SK-N-SH (cell line): ENCODE data around the gene SYAP1. TPM values are rescaled to one million over a fixed set of nuclear protein-coding genes. Genes with fewer than 3 reads are reported as not detected.

ENCODE experiments used
- CTCF ChIA-PET: fragments of 300-600, 350-600 bp; formaldehyde crosslinking; extraction: SDS; loops from one replicate; lab custom pipeline; 2021; lab: Yijun Ruan, JAX
- POLR2A ChIA-PET: fragments of 350-600 bp; sonication (Branson Sonifier 250); formaldehyde crosslinking; extraction: SDS; loops from one replicate; lab custom pipeline; 2020; ENCODE audit warnings: antibody characterized with exemption, inconsistent platforms; lab: Yijun Ruan, JAX
- DNase-seq: peaks from one replicate; pipeline ENCODE4 v3.0.0; 2012
- H2AFZ ChIP-seq: fragments of 200-600 bp; sonication (generic); 2 replicates; pipeline ENCODE4 v1.8.1; 2016; ENCODE audit warnings: antibody characterized with exemption, mild to moderate bottlenecking, low read depth
- H3F3A ChIP-seq: fragments of 200-600 bp; sonication (generic); replicated peaks from 2 replicates; pipeline ENCODE3; 2016; ENCODE audit warnings: antibody characterized with exemption, mild to moderate bottlenecking; ENCODE audit not compliant: insufficient read depth
- H3K27ac ChIP-seq, 2 experiments: fragments of 200-500 bp in 1 of 2; fragments of 200-600 bp in 1 of 2; sonication (Bioruptor generic) in 1 of 2; sonication (generic), shearing (Covaris generic) in 1 of 2; 2 replicates each; pipeline versions ENCODE4 v1.5.1 to v1.6.1; 2014 to 2016; ENCODE audit warnings: low read depth in 2 of 2, inconsistent platforms in 1 of 2, low read length in 1 of 2, mild to moderate bottlenecking in 1 of 2, mixed read lengths in 1 of 2
- H3K27me3 ChIP-seq: fragments of 200-600 bp; sonication (generic), shearing (Covaris generic); 2 replicates; pipeline ENCODE4 v1.6.1; 2016; ENCODE audit warnings: mixed run types; ENCODE audit not compliant: insufficient read depth
- H3K36me3 ChIP-seq, 2 experiments: fragments of 200-500 bp in 1 of 2; fragments of 200-600 bp in 1 of 2; sonication (Bioruptor generic) in 1 of 2; sonication (generic) in 1 of 2; replicated peaks in 1 of 2; 2 replicates each; pipeline versions ENCODE3 to v1.5.1; 2014 to 2016; ENCODE audit warnings: low read length in 1 of 2, mild to moderate bottlenecking in 1 of 2; ENCODE audit not compliant: insufficient read depth in 2 of 2, control insufficient read depth in 1 of 2
- H3K4me1 ChIP-seq, 2 experiments: fragments of 200-500 bp in 1 of 2; fragments of 200-600 bp in 1 of 2; sonication (Bioruptor generic) in 1 of 2; sonication (generic), shearing (Covaris generic) in 1 of 2; 2 replicates each; pipeline versions ENCODE4 v1.5.1 to v1.6.1; 2014 to 2016; ENCODE audit warnings: low read depth in 1 of 2, low read length in 1 of 2, mixed run types in 1 of 2; ENCODE audit not compliant: insufficient read depth in 2 of 2, control insufficient read depth in 1 of 2
- H3K4me2 ChIP-seq: fragments of 200-600 bp; sonication (generic), shearing (Covaris generic); 2 replicates; pipeline ENCODE4 v1.6.1; 2017; ENCODE audit warnings: mixed run types
- H3K4me3 ChIP-seq, 2 experiments: fragments of 200-500 bp in 1 of 2; fragments of 200-600 bp in 1 of 2; sonication (Bioruptor generic) in 1 of 2; sonication (generic), shearing (Covaris generic) in 1 of 2; 2 replicates each; pipeline versions ENCODE4 v1.5.1 to v1.8.1; 2014 to 2016; ENCODE audit warnings: low read depth in 2 of 2, inconsistent platforms in 1 of 2, low read length in 1 of 2, mild to moderate bottlenecking in 1 of 2, mixed read lengths in 1 of 2, moderate library complexity in 1 of 2
- H3K79me2 ChIP-seq: fragments of 200-600 bp; sonication (generic); 2 replicates; pipeline ENCODE4 v1.8.1; 2017; ENCODE audit warnings: mild to moderate bottlenecking; ENCODE audit not compliant: insufficient read depth
- H3K9ac ChIP-seq: fragments of 200-600 bp; sonication (generic); 2 replicates; pipeline ENCODE4 v1.6.1; 2017; ENCODE audit warnings: mixed run types
- H3K9me2 ChIP-seq: fragments of 200-600 bp; sonication (generic); 2 replicates; pipeline ENCODE4 v1.6.1; 2017; ENCODE audit warnings: mixed run types
- H3K9me3 ChIP-seq: fragments of 200-600 bp; sonication (generic); 2 replicates; pipeline ENCODE4 v1.6.1; 2017; ENCODE audit warnings: mixed run types, mild to moderate bottlenecking, moderate library complexity
- H4K20me1 ChIP-seq: fragments of 200-600 bp; sonication (generic); 2 replicates; pipeline ENCODE4 v1.6.1; 2017; ENCODE audit warnings: mild to moderate bottlenecking, mixed run types; ENCODE audit not compliant: insufficient read depth
- CHD2 ChIP-seq: fragments of 150-350 bp; IDR thresholded peaks from 2 replicates; pipeline ENCODE4 v1.6.1; 2018; ENCODE audit warnings: low read length; ENCODE audit not compliant: partially characterized antibody
- EP300 ChIP-seq, 2 experiments: IDR thresholded peaks; 2 replicates each; pipeline versions ENCODE4 v1.4.0 to v1.6.1; 2012; ENCODE audit warnings: borderline replicate concordance in 1 of 2, low read depth in 1 of 2, low read length in 1 of 2
- EZH2phosphoT487 ChIP-seq: fragments of 200-600 bp; sonication (generic); IDR thresholded peaks from 2 replicates; pipeline ENCODE4 v1.6.1; 2017; ENCODE audit warnings: low read depth, mixed run types, mild to moderate bottlenecking, antibody characterized with exemption, moderate library complexity, borderline replicate concordance
- FOXJ3 ChIP-seq: sonication (generic); formaldehyde crosslinking; IDR thresholded peaks from 2 replicates; pipeline ENCODE4 v1.5.1; 2020; ENCODE audit warnings: mild to moderate bottlenecking, missing genetic modification reagents
- GABPA ChIP-seq: IDR thresholded peaks from 2 replicates; pipeline ENCODE4 v1.4.0; 2012; ENCODE audit warnings: low read depth, mild to moderate bottlenecking
- GATA2 ChIP-seq: sonication (generic); formaldehyde crosslinking; IDR thresholded peaks from 2 replicates; pipeline ENCODE4 v1.5.0; 2020; ENCODE audit warnings: mild to moderate bottlenecking, missing genetic modification reagents
- JUND ChIP-seq: IDR thresholded peaks from 2 replicates; pipeline ENCODE4 v1.4.0; 2012
- MEF2A ChIP-seq: IDR thresholded peaks from 2 replicates; pipeline ENCODE4 v1.4.0; 2012; ENCODE audit warnings: low read depth, borderline replicate concordance
- MXI1 ChIP-seq: IDR thresholded peaks from 2 replicates; pipeline ENCODE4 v1.6.1; 2012; ENCODE audit warnings: mild to moderate bottlenecking, low read depth, low read length, improper control_type of control experiment
- POLR2AphosphoS5 ChIP-seq: IDR thresholded peaks from 2 replicates; pipeline ENCODE4 v1.6.1; 2012; ENCODE audit warnings: low read depth, low read length
- RAD21 ChIP-seq: IDR thresholded peaks from 2 replicates; pipeline ENCODE4 v1.6.1; 2012; ENCODE audit warnings: mild to moderate bottlenecking, low read length
- SIN3A ChIP-seq: IDR thresholded peaks from 2 replicates; pipeline ENCODE4 v1.6.1; 2012; ENCODE audit warnings: low read depth, mild to moderate bottlenecking, low read length, moderate library complexity, borderline replicate concordance
- SMC3 ChIP-seq: IDR thresholded peaks from 2 replicates; pipeline ENCODE4 v1.6.1; 2012; ENCODE audit warnings: low read depth, low read length, improper control_type of control experiment
- TEAD4 ChIP-seq: IDR thresholded peaks from 2 replicates; pipeline ENCODE4 v1.4.0; 2012; ENCODE audit warnings: mild to moderate bottlenecking, borderline replicate concordance; ENCODE audit not compliant: insufficient read depth
- YY1 ChIP-seq: IDR thresholded peaks from 2 replicates; pipeline ENCODE4 v1.4.0; 2012; ENCODE audit warnings: low read depth, mild to moderate bottlenecking
- WGBS: methylation state at CpG from one replicate; pipeline ENCODE4 v1.1.6; 2017; ENCODE audit warnings: low lambda C conversion rate; 5-methylcytosine and 5-hydroxymethylcytosine counted together
- polyA plus RNA-seq, 3 experiments: library from polyadenylated mRNA; depleted of rRNA; stranded (reverse); fragments of >200 nt; gene quantifications; 2 replicates each; pipeline ENCODE4 v1.2.3, GENCODE V29; 2012
- TF ChIP-seq, protein P1 (sequence below): IDR thresholded peaks from 2 replicates; pipeline ENCODE4 v1.4.0; 2012; ENCODE audit warnings: low read depth
- TF ChIP-seq, protein P2 (sequence below): fragments of 200-600 bp; sonication (generic); IDR thresholded peaks from 2 replicates; pipeline ENCODE4 v1.6.1; 2017; ENCODE audit warnings: antibody characterized with exemption, mild to moderate bottlenecking, moderate library complexity
- TF ChIP-seq, protein P3 (sequence below): IDR thresholded peaks from 2 replicates; pipeline ENCODE4 v1.4.0; 2012; ENCODE audit warnings: low read depth, borderline replicate concordance
- TF ChIP-seq, protein P4 (sequence below): IDR thresholded peaks from 2 replicates; pipeline ENCODE4 v1.4.0; 2012; ENCODE audit warnings: low read depth, borderline replicate concordance
- TF ChIP-seq, protein P5 (sequence below): fragments of 150-350 bp; IDR thresholded peaks from 2 replicates; pipeline ENCODE4 v1.6.1; 2017; ENCODE audit warnings: antibody characterized with exemption, low read length, low read depth, borderline replicate concordance

The SYAP1 gene
- polyA plus RNA-seq, 1 of the 3 experiments (the other 2 are of a cell fraction), result 11.9 TPM

DNA sequence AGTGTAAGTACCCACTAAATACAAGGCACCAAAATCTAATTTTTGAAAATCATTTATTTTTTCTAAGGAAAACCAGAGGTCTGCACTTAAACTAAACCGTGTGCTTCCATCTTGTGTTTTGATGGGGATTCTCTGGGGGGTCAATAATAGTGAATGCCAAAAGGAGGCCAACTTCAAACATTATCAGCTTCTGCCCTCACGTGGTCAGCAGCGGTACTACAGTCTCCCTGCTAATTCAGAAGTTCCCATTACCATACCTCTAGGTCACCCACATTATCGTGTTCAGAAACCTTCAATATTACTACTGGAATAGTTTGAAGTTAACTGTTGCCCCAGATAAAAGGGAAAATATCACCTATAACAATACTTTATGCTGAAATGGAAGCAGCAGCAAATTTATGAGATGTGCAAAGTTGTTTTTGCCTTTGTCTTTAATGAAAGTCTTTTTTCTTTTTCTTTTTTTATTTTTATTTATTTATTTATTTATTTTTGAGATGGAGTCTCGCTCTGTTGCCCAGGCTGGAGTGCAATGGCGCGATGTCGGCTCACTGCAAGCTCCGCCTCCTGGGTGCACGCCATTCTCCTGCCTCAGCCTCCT is 24.2 kb upstream of the SYAP1 start:
- POLR2A ChIA-PET, result no interaction called here
- peak; percentile 81 for TF ChIP-seq RAD21
- peak; percentile 67 for TF ChIP-seq SMC3
- TF ChIP-seq, protein P1, sequence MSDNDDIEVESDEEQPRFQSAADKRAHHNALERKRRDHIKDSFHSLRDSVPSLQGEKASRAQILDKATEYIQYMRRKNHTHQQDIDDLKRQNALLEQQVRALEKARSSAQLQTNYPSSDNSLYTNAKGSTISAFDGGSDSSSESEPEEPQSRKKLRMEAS, result no peak
- TF ChIP-seq, protein P2, sequence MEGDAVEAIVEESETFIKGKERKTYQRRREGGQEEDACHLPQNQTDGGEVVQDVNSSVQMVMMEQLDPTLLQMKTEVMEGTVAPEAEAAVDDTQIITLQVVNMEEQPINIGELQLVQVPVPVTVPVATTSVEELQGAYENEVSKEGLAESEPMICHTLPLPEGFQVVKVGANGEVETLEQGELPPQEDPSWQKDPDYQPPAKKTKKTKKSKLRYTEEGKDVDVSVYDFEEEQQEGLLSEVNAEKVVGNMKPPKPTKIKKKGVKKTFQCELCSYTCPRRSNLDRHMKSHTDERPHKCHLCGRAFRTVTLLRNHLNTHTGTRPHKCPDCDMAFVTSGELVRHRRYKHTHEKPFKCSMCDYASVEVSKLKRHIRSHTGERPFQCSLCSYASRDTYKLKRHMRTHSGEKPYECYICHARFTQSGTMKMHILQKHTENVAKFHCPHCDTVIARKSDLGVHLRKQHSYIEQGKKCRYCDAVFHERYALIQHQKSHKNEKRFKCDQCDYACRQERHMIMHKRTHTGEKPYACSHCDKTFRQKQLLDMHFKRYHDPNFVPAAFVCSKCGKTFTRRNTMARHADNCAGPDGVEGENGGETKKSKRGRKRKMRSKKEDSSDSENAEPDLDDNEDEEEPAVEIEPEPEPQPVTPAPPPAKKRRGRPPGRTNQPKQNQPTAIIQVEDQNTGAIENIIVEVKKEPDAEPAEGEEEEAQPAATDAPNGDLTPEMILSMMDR, result peak; percentile 97

DNA sequence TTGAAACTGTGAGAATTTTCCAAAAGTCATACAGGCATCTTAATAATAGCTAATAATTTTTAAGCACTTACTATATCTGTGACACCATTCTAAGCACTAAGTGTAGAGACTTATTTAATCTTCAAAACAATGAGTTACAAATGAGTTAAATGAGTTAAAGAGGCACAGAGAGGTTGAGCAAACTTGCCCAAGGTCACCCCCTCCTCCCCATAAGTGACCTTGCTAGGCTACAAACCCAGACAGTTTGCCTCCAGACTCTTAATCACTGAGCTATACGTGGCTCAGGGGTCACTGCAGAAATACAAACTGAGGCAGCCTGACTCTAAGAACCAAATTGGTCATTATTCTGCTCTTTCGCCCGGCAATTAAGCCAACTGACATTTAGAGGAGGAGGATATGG is 22.5 kb upstream of the SYAP1 start:
- CTCF ChIA-PET, result interaction anchor here (1.1 to 3.6 kb wide), 5 partner anchors 13 to 765 kb away, joined by 3 to 37 read pairs (median 6); partner anchors contain the start of gene CTPS2
- H2AFZ ChIP-seq, result no peak overlapping the region
- no peaks in the 10 kb centered on the region for H4K20me1 ChIP-seq
- no peak overlapping the region for H3K9ac ChIP-seq
- no peaks in the 10 kb centered on the region for H3K79me2 ChIP-seq
- no peak overlapping the region for H3K27ac ChIP-seq
- POLR2A ChIA-PET, result interaction anchor here (1.4 kb wide), 1 partner anchor 22 kb away, joined by 3 read pairs; the partner anchor contains the start of gene SYAP1
- H3K4me2 ChIP-seq, result no peak overlapping the region
- H3F3A ChIP-seq, result peaks cover 16% of the 10 kb centered on the region
- WGBS, result 86% methylated on average over 3 of the region's 3 CpGs
- H3K4me1 ChIP-seq, result no peaks in the 10 kb centered on the region
- no peaks in the 10 kb centered on the region for H3K27me3 ChIP-seq
- peaks cover 8 to 20% of the 10 kb centered on the region in 2 experiments for H3K36me3 ChIP-seq
- TF ChIP-seq EP300 (IDR thresholded peaks at IDR 0.05; ENCODE audit: borderline replicate concordance in 1 of 2, low read depth in 1 of 2, low read length in 1 of 2) (no peak), POLR2AphosphoS5 (no peak), JUND (no peak), MXI1 (no peak), FOXJ3 (CRISPR knock-in tag) (no peak), MEF2A (no peak), EZH2phosphoT487 (no peak), TEAD4 (no peak), GABPA (no peak), GATA2 (CRISPR knock-in tag) (no peak), CHD2 (no peak), SIN3A (no peak), YY1 (no peak)
- TF ChIP-seq, protein P3, sequence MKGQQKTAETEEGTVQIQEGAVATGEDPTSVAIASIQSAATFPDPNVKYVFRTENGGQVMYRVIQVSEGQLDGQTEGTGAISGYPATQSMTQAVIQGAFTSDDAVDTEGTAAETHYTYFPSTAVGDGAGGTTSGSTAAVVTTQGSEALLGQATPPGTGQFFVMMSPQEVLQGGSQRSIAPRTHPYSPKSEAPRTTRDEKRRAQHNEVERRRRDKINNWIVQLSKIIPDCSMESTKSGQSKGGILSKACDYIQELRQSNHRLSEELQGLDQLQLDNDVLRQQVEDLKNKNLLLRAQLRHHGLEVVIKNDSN, result no peak
- TF ChIP-seq, protein P4, sequence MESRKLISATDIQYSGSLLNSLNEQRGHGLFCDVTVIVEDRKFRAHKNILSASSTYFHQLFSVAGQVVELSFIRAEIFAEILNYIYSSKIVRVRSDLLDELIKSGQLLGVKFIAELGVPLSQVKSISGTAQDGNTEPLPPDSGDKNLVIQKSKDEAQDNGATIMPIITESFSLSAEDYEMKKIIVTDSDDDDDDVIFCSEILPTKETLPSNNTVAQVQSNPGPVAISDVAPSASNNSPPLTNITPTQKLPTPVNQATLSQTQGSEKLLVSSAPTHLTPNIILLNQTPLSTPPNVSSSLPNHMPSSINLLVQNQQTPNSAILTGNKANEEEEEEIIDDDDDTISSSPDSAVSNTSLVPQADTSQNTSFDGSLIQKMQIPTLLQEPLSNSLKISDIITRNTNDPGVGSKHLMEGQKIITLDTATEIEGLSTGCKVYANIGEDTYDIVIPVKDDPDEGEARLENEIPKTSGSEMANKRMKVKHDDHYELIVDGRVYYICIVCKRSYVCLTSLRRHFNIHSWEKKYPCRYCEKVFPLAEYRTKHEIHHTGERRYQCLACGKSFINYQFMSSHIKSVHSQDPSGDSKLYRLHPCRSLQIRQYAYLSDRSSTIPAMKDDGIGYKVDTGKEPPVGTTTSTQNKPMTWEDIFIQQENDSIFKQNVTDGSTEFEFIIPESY, result no peak
- TF ChIP-seq, protein P5, sequence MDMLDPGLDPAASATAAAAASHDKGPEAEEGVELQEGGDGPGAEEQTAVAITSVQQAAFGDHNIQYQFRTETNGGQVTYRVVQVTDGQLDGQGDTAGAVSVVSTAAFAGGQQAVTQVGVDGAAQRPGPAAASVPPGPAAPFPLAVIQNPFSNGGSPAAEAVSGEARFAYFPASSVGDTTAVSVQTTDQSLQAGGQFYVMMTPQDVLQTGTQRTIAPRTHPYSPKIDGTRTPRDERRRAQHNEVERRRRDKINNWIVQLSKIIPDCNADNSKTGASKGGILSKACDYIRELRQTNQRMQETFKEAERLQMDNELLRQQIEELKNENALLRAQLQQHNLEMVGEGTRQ, result no peak
- no peak for DNase-seq
- H3K9me3 ChIP-seq, result no peaks in the 10 kb centered on the region
- no peaks in the 10 kb centered on the region for H3K9me2 ChIP-seq
- H3K4me3 ChIP-seq, result no peak overlapping the region

More for the DNA sequence above, 24.2 kb upstream of the SYAP1 start:
- no peak overlapping the region for H3K9ac ChIP-seq
- peak; percentile 69 for DNase-seq
- no peak overlapping the region for H3K27ac ChIP-seq
- H3K9me2 ChIP-seq, result no peaks in the 10 kb centered on the region
- peaks cover 10 to 29% of the 10 kb centered on the region in 2 experiments for H3K36me3 ChIP-seq
- no peak overlapping the region for H3K4me3 ChIP-seq
- CTCF ChIA-PET, result interaction anchor here (0.8 to 3.6 kb wide), 11 partner anchors 9 to 1199 kb away, joined by 3 to 37 read pairs (median 4); partner anchors contain the start of genes CTPS2, GRPR and SYAP1
- no peaks in the 10 kb centered on the region for H3K4me1 ChIP-seq
- H4K20me1 ChIP-seq, result no peaks in the 10 kb centered on the region
- no peak overlapping the region for H3K4me2 ChIP-seq
- H3K27me3 ChIP-seq, result no peaks in the 10 kb centered on the region
- H3K9me3 ChIP-seq, result no peaks in the 10 kb centered on the region
- H3F3A ChIP-seq, result peaks cover 16% of the 10 kb centered on the region
- H2AFZ ChIP-seq, result no peak overlapping the region
- WGBS, result 44% methylated on average over 10 of the region's 10 CpGs
- H3K79me2 ChIP-seq, result no peaks in the 10 kb centered on the region
